ENCODE measurements around the gene CNTN2. TPM values are rescaled to one million over a fixed set of nuclear protein-coding genes. Genes with fewer than 3 reads are reported as not detected.

CNTN2 gene
- total RNA-seq, 1 donor from 2014 or later: not detected

DNA sequence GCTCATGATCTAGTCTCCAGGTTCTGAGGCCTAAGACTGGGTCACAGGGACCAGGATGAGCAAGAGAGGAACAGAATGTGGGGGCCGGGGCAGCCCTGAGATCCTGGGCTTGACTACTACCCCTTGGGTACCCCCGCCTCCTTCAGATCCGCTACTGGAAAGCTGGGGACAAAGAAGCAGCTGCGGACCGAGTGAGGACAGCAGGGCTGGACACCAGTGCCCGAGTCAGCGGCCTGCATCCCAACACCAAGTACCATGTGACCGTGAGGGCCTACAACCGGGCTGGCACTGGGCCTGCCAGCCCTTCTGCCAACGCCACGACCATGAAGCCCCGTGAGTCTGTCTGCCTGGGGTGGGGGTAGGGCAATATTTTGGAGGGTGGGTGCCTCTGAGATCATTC is 28.8 kb downstream of the CNTN2 start:
- DNase-seq (ENCODE audit: low read depth): no peak
- TF ChIP-seq, protein P1, sequence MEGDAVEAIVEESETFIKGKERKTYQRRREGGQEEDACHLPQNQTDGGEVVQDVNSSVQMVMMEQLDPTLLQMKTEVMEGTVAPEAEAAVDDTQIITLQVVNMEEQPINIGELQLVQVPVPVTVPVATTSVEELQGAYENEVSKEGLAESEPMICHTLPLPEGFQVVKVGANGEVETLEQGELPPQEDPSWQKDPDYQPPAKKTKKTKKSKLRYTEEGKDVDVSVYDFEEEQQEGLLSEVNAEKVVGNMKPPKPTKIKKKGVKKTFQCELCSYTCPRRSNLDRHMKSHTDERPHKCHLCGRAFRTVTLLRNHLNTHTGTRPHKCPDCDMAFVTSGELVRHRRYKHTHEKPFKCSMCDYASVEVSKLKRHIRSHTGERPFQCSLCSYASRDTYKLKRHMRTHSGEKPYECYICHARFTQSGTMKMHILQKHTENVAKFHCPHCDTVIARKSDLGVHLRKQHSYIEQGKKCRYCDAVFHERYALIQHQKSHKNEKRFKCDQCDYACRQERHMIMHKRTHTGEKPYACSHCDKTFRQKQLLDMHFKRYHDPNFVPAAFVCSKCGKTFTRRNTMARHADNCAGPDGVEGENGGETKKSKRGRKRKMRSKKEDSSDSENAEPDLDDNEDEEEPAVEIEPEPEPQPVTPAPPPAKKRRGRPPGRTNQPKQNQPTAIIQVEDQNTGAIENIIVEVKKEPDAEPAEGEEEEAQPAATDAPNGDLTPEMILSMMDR (IDR thresholded peaks at IDR 0.05; ENCODE audit: insufficient read depth, low read length, poor library complexity, severe bottlenecking): no peak
- peaks cover 4% of the 10 kb centered on the region for H3K27me3 ChIP-seq (ENCODE audit: control insufficient read depth, insufficient read depth, low read length)
- H3K36me3 ChIP-seq (ENCODE audit: control insufficient read depth, insufficient read depth, low read length): no peaks in the 10 kb centered on the region
- H3K4me3 ChIP-seq (ENCODE audit: low read depth, low read length): no peak overlapping the region

DNA sequence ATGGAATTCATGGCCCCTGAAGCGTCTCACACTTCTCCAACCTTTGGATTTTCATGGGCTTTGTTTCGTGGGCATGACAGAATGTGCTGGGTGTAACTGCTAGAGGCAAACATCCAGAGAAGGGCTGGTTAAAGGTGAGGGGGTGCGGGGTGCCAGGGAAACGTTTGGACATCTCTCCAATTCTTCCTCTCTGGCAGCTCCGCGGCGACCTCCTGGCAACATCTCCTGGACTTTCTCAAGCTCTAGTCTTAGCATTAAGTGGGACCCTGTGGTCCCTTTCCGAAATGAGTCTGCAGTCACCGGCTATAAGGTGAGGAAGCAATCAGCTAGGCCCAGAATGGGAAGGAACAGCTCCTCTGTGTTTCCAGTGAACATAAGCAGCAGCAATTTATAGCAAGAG is 29.3 kb downstream of the CNTN2 start:
- DNase-seq (ENCODE audit: low read depth): no peak
- no peak overlapping the region for H3K4me3 ChIP-seq (ENCODE audit: low read depth, low read length)
- peaks cover 4% of the 10 kb centered on the region for H3K27me3 ChIP-seq (ENCODE audit: control insufficient read depth, insufficient read depth, low read length)
- H3K36me3 ChIP-seq (ENCODE audit: control insufficient read depth, insufficient read depth, low read length): no peaks in the 10 kb centered on the region
- TF ChIP-seq, protein P1 (IDR thresholded peaks at IDR 0.05; ENCODE audit: insufficient read depth, low read length, poor library complexity, severe bottlenecking): no peak

DNA sequence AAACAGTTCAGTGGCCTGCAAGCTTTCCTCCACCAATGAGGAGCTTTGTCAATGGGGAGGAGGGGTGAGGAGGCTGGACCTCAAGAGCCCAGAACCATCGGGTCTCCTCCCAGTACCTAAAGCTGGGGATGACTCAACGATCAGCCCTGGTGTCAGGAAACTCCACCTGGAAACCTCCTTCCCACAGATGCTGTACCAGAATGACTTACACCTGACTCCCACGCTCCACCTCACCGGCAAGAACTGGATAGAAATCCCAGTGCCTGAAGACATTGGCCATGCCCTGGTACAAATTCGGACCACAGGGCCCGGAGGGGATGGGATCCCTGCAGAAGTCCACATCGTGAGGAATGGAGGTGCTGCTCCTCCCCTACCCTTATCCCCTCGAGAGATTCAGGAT is 29.9 kb downstream of the CNTN2 start:
- DNase-seq (ENCODE audit: low read depth): no peak
- peaks cover 4% of the 10 kb centered on the region for H3K27me3 ChIP-seq (ENCODE audit: control insufficient read depth, insufficient read depth, low read length)
- H3K36me3 ChIP-seq (ENCODE audit: control insufficient read depth, insufficient read depth, low read length): no peaks in the 10 kb centered on the region
- no peak overlapping the region for H3K4me3 ChIP-seq (ENCODE audit: low read depth, low read length)
- TF ChIP-seq, protein P1 (IDR thresholded peaks at IDR 0.05; ENCODE audit: insufficient read depth, low read length, poor library complexity, severe bottlenecking): no peak

DNA sequence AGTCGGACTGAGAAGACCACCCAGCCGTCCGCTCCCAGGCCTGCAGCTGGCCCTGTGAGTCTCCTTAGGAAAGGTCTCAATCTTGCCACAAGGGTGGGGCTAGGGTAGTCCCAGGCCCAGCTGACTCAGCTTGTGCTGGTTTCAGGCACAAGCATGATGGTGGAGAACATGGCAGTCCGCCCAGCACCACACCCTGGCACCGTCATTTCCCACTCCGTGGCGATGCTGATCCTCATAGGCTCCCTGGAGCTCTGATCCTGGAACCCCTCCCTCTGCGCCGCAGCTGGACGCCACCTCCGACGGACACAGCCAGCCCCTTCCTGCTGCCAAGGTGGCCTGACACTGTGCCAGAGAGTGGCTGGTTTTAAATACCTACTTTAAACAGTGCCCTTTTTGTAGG is 30.5 kb downstream of the CNTN2 start:
- H3K27me3 ChIP-seq (ENCODE audit: control insufficient read depth, insufficient read depth, low read length): peaks cover 4% of the 10 kb centered on the region
- no peak for DNase-seq (ENCODE audit: low read depth)
- TF ChIP-seq, protein P1 (IDR thresholded peaks at IDR 0.05; ENCODE audit: insufficient read depth, low read length, poor library complexity, severe bottlenecking): no peak
- no peak overlapping the region for H3K4me3 ChIP-seq (ENCODE audit: low read depth, low read length)
- no peaks in the 10 kb centered on the region for H3K36me3 ChIP-seq (ENCODE audit: control insufficient read depth, insufficient read depth, low read length)

DNA sequence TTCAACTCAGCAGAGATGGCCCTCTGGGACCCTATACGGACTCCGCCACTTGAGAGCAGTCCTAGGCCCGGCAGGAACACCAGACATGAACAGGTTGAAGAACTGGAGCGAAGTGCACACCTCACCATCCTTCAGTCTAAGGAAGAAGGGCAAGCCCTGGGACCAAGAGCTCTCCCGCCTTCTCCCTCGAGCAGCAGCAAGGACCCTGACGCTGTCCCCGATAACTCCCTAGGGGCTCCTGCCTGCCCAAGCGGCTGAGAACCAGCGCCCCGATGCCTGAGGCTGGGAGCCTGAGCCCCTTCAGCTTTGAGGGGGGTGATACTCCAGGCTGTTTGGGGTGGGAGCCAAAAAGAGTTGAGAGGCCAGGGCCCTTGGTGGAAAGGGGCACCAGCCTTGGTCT is 31.1 kb downstream of the CNTN2 start:
- no peak overlapping the region for H3K4me3 ChIP-seq (ENCODE audit: low read depth, low read length)
- H3K27me3 ChIP-seq (ENCODE audit: control insufficient read depth, insufficient read depth, low read length): peaks cover 4% of the 10 kb centered on the region
- H3K36me3 ChIP-seq (ENCODE audit: control insufficient read depth, insufficient read depth, low read length): no peaks in the 10 kb centered on the region
- TF ChIP-seq, protein P1 (IDR thresholded peaks at IDR 0.05; ENCODE audit: insufficient read depth, low read length, poor library complexity, severe bottlenecking): no peak
- no peak for DNase-seq (ENCODE audit: low read depth)

DNA sequence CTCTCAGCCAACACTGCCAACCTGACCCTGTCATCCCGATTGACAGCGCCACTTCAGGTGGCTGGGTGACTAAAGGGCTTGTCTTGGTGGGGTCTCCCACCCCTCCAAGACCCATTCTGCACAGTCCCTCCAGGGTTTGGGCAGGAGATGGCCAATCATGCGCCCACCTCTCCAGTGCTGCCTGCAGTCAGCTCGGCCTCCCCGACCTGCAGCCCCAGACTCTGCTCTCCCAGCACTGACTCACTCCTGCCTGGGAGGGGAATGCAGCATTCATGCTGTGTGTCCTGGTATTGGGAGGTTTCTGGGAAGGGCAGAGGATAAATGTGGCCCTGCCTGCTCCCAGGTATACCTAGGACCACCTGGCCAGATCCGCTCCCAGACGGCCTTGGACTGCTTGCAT is 31.5 kb downstream of the CNTN2 start:
- TF ChIP-seq, protein P1 (IDR thresholded peaks at IDR 0.05; ENCODE audit: insufficient read depth, low read length, poor library complexity, severe bottlenecking): no peak
- DNase-seq (ENCODE audit: low read depth): no peak
- Histone ChIP-seq H3K36me3 (ENCODE audit: control insufficient read depth, insufficient read depth, low read length) (no peaks in the 10 kb centered on the region), H3K4me3 (ENCODE audit: low read depth, low read length) (no peak overlapping the region), H3K27me3 (ENCODE audit: control insufficient read depth, insufficient read depth, low read length) (peaks cover 4% of the 10 kb centered on the region)
